SU-DHL-6 (cell line): Measurements from ENCODE around the gene IGF2BP2.

Source experiments
- CTCF ChIP-seq: fragments of 200-600 bp; sonication (generic); IDR thresholded peaks from one replicate; pipeline ENCODE4 v1.5.1; 2017; ENCODE audit warnings: antibody characterized with exemption, mild to moderate bottlenecking, low read length, moderate library complexity; ENCODE audit not compliant: insufficient read depth, poor library complexity, severe bottlenecking
- EZH2phosphoT487 ChIP-seq: fragments of 200-600 bp; sonication (generic), shearing (Covaris generic); conservative IDR thresholded peaks from 2 replicates; pipeline ENCODE4 v1.6.1; 2018; ENCODE audit warnings: mild to moderate bottlenecking, antibody characterized with exemption, low read length, moderate library complexity, mixed read lengths

- no peak for TF ChIP-seq CTCF
- TF ChIP-seq EZH2phosphoT487: no peak
Measured at GRCh38 chr3:185715091-185715490, 109.8 kb downstream of the IGF2BP2 start.
